IPS-NIHi7 (cell line): ENCODE data around the gene CYP4F2.
"Not testable (repeated sequence)": the region's sequence is repeated elsewhere in the genome, so short reads cannot be mapped to it uniquely, and the experiment has no call there.

Experiments used
- DNase-seq: peaks from one replicate; pipeline ENCODE4 v3.0.0; 2012; ENCODE audit warnings: mixed read lengths; ENCODE audit errors: extremely low spot score

CYP4F2 gene

DNA sequence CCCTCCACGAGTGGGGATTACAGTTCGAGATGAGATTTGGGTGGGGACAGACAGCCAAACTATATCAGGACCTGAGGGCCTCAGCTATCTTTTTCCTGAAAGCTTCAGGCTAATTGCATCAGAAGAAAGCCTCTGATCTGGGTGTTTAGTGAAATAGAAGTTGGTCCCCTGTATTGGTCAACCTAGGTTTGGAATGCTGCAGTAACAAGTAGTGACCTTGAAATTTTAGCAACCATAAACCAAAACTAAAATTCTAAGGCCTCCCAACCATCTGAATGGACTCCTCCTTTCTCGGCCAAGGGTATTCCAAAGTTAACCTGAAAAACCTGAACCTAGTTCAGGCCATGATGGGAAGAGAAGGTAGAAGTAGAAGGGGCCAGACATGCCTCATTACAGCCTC is 47.5 kb downstream of the CYP4F2 start:
- DNase-seq: no peak

DNA sequence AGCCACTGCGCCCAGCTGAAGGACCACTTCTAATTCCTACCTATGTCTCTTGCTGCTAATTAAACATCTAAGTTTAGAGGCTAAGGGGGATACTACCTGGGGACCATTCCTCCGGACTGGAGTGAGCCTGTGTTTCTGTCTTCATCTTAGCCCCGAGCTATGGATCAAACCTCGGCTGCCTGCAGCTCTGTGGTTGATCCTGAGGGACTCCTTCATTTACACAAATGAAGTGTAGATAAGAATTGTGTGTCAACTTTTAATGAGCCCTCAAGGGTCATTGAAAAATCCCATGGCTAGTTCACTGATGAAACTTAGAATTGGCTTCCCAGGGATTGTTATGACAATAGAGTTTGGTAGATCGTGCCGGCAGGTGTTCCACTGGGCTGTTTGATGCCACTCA is 51.0 kb downstream of the CYP4F2 start:
- no peak for DNase-seq

DNA sequence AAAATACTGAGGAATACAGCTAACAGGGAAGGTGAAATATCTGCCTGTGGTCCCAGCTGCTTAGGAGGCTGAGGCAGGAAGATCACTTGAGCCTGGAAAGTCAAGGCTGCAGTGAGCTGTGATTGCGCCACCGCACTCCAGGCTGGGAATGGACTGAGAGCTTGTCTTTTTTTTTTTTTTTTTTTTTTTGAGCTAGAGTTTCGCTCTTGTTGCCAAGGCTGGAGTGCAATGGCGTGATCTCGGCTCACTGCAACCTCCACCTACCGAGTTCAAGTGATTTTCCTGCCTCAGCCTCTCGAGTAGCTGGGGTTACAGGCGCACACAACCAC is 54.0 kb downstream of the CYP4F2 start:
- DNase-seq: not testable (repeated sequence)

DNA sequence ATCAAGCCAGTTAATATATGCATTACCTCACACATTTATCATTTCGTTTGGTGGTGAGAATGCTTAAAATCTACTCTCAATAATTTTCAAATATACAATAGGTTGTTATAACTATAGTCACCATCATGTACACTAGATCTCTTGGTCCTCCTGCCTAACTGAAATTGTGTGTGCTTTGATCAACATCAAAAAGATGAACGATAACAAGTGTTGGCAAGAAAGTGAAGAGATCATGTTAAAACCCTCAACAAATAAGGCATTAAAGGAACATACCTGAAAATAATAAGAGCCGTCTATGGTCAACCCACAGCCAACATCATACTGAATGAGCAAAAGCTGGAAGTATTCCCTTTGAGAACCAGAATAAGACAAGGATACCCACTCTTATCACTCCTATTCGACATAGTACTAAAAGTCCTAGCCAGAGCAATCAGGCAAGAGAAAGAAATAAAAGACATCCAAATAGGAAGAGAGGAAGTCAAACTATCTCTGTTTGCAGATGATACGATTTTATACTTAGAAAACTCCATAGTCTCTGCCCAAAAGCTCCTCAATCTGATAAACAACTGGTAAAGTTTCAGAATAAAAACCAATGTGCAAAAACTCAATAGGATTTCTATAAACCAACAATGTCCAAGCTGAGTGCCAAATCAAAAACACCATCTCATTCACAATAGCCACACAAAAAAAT is 54.5 kb downstream of the CYP4F2 start:
- no peak for DNase-seq

DNA sequence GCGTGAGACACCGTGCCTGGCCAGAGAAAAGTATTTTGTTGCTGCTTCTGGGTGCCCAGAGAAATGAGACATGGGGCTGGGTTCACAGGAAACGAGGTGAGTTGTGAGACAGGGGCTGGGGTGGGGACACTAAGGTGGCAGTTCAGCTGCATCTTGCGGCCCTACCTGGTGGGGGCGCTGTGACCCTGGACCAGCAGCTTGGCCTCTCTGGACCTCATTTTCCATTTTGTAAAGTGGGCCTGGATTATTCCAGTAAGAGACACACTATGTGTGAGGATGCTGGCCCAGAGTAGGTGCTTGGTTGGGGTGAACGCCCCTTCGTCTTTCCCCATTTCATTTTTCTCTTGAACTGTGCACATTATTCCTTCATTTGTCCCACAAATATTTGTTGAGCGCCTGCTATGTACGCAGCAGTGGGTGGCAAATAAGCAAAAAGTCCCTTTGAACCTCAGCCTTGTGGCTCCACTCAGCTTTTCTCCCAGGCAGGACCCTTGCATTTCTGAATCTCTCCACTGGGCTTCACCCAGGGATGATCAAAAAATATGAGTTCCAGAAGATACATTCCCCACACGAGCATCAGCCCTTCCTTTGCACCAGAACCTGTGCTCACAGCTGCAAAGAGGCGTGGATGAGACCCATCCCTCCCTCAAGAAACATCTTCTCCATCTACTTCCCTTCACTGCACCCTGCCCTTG is 55.9 kb downstream of the CYP4F2 start:
- DNase-seq: no peak

DNA sequence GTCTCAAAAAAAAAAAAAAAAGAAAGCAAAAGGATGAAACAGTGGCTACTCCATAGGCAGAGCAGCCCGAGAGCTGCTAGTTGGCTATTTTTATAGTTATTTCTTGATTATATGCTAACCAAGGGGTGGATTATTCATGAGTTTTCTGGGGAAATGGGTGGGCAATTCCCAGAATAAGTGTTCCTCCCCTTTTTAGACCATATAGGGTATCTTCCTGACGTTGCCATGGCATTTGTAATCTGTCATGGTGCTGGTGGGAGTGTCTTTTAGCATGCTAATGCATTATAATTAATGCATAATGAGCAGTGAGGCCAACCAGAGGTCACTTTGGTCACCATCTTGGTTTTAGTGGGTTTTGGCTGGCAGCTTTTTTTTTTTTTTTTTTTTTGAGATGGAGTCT is 57.0 kb downstream of the CYP4F2 start:
- no peak for DNase-seq

DNA sequence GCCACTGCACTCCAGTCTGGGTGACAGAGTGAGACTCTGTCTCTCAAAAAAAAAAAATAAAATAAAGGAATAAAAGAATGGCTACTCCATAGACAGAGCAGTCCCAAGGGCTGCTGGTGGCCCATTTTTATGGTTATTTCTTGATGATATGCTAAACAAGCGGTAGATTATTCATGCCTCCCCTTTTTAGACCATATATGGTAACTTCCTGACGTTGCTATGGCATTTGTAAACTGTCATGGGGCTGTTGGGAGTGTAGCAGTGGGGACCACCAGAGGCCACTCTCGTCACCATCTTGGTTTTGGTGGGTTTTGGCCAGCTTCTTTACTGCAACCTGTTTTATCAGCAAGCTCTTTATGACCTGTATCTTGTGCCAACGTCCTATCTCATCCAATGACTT is 58.0 kb downstream of the CYP4F2 start:
- not testable (repeated sequence) for DNase-seq

DNA sequence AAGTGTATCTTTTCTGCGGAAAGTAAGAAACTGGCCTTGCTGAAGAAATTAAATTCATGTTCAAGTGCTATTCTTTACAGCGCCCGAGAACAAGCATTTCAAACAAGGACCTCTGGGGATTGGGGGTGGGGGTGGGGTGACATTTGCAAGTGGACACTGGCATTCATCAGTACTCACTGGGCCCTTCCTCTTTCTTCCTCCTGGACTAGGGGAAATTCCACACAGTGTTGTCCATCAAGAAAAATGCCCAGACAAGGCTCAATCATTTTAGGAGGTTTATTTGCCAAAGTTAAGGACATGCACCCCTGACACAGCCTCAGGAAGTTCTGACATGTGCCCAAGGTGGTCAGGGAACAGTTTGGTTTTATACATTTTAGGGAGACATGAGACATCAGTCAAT is 59.5 kb downstream of the CYP4F2 start:
- no peak for DNase-seq

DNA sequence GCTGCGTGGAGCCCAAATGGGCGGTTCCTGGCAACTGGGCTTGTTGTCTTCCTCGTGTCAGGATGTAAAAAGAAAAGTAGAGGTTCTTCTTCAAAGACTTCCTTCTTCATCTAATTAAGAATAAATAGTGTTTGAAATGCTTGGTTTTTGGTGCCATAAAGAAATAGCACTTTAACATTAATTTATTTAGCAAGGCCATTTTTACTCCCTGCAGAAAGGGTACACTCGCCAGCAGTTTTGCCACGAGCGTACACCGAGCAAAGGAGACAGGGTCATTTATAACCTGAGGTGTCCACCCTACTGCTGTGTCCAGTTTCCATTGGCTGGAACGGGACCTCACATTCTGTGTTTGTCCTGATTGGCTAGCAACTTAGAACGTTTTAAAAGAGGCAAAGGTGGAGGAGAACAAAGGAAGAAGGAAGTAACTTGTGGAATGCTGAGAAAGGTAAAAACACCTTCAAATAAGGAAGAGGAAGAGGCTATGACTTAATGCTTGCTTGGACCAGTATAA is 60.6 kb downstream of the CYP4F2 start:
- DNase-seq: no peak

DNA sequence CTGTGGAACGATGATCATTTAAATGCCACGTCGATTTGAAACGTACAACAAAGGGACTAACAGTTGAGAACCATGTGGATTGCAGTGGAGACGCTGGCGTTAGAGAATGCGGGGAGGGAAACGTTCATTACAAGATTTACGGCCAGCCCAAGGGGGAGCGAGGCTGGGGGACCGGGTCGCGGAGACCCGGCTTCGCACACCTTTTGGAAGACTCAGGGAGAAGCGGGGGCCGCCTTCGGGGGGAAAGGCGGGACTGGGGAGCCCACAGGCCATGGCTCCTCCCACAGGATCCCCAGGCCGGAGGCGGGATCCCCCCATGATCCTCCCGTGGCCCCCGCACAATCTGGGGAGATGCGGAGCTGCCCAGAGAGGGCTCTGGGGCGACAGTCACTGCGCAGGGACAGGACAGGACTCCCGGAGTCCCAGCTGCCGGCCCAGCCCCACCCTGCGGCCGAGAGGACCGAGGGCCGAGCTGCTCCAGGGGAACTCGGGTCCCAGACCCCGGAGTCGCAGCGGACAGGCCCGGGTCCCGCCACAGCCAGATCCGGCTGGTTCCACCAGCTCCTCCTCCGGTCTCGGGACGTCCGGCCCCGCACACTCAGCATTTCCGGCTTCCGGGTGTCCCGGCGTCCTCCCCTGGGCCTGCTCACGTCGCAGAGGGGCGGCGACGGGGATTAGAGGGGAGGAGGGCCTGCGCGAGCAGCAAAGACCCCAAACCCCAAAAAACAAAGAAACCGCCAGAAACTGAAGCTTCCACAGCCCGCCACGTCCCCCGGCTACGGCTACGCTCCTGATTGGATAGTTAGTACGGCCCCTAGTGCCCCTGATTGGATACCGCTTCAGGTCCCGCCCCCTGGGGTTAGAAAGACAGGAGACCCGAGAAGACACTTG is 61.3 kb downstream of the CYP4F2 start:
- no peak for DNase-seq

DNA sequence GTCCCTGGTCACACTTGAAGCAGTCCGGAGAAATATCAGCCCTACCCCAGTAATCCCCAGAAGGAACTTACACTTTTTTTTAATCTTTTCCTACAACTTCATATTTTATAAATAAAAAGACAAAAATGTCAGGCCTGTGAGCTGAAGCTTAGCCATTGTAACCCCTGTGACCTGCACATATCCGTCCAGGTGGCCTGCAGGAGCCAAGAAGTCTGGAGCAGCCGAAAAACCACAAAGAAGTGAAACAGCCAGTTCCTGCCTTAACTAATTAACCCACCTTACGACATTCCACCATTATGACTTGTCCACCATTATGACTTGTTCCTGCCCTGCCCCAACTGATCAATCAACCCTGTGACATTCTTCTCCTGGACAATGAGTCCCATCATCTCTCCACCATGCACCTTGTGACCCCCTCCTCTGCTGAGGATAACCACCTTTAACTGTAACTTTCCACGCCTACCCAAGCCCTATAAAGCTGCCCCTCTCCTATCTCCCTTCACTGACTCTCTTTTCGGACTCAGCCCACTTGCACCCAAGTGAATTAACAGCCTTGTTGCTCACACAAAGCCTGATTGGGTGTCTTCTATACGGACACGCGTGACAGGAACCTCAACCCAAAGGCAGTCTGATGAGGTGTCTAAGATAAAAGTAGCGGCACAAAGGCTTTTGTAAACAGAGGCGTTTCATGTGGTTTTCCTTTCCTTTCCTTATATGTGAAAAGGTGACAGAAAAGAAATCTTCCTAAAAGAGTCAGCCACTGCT is 62.1 kb downstream of the CYP4F2 start:
- DNase-seq: not testable (repeated sequence)

DNA sequence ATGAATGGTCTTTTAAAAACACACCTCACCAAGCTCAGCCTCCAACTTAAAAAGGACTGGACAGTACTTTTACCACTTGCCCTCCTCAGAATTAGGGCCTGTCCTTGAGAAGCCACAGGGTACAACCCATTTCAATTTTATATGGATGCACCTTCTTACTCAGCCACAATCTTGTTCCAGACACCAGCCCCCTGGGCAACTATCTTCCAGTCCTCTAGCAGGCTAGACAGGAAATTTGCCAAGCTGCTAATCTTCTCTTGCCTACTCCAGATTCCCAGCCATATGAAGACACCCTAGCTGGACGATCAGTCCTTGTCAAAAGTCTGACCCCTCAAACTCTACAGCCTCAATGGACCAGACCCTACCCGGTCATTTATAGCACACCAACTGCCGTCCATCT is 63.6 kb downstream of the CYP4F2 start:
- not testable (repeated sequence) for DNase-seq

DNA sequence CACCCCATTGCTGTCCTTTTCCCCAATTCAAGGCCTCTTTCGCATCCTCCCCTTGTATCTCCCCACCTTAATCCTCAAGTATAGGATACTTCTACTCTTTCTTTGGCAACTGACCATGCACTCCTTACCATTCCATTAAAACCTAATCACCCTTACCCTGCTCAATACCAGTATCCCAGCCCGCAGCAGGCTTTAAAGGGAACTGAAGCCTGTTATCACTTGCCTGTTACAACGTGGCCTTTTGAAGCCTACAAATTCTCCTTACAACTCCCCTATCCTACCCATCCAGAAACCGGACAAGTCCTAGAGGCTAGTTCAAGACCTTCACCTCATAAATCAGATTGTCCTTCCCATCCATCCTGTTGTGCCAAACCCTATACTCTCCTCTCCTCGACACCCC is 66.2 kb downstream of the CYP4F2 start:
- DNase-seq: no peak

DNA sequence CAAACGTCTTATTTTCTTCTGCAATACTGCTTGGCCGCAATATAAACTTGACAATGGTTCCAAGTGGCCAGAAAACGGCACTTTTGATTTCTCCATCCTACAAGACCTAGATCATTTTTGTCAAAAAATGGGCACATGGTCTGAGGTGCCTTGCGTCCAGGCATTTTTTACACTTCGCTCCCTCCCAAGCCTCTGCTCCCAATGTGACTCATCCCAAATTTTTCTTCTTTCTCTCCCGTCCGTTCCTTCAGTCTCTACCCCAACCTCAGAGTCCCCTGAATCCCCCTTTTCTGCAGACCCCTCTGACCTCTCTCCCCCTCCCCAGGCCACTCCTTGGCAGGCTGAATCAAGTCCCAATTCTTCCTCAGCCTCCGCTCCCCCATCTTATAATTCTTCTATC is 68.1 kb downstream of the CYP4F2 start:
- DNase-seq: no peak

DNA sequence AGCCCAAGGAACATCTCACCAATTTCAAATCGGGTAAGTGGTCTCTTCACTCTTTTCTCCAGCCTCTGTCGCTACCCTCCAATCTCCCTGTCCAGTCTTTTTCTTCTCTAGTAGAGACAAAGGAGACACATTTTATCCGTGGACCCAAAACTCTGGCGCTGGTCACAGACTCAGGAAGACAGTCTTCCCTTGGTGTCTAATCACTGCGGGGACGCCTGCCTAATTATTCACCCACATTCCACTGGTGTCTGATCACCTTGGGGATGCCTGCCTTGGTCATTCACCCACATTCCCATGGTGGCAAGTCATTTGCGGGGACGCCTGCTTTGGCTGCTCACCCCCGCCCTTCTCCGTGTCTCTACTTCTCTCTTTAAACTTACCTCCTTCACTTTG is 68.6 kb downstream of the CYP4F2 start:
- DNase-seq: no peak

DNA sequence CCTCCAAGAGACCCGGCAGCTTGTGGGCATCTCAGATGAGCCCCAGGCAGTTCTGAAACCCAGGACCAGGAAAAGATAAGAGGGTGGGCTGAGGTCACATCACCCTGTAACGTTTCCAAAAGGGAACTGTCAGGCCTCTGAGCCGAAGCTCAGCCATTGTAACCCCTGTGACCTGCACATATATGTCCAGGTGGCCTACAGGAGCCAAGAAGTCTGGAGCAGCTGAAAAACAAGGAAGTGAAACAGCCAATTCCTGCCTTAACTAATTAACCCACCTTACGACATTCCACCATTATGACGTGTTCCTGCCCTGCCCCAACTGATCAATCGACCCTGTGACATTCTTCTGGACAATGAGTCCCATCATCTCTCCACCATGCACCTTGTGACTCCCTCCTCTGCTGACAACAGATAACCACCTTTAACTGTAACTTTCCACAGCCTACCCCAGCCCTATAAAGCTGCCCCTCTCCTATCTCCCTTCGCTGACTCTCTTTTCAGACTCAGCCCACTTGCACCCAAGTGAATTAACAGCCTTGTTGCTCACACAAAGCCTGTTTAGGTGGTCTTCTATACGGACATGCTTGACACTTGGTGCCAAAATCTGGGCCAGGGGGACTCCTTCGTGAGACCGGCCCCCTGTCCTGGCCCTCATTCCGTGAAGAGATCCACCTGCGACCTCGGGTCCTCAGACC is 69.1 kb downstream of the CYP4F2 start:
- not testable (repeated sequence) for DNase-seq

DNA sequence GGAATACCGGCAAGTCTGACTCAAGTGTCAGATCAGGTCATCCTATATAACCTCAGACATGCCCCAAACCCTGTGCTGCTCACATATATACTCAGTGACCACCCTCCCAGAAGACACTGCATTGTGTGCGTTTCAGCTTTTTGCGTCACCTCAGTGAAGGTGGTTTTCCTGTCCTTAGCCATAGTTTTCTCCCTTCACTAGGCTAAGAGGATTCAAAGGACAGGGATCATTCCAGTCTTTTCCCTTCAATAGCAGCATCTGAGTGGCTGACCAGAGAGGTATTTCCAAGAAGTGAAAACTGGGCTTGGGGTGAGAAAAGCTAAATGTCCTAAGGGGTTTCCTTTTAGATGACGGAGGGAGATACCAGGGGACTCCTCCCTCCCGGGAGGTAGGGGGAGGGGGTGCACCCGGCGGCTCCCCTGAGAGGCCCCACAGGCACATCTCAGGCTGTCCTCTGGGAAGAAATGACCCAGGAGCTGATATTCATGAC is 69.7 kb downstream of the CYP4F2 start:
- DNase-seq: no peak
